H9 (cell line): Measurements from ENCODE around the gene EOGT. TPM values are rescaled to one million over a fixed set of nuclear protein-coding genes. Genes with fewer than 3 reads are reported as not detected.

Source experiments
- DNase-seq: peaks from one replicate; pipeline ENCODE4 v3.0.0-alpha.2; 2017
- H2AFZ ChIP-seq: one replicate; pipeline ENCODE4 v1.6.1; 2013; ENCODE audit warnings: mild to moderate bottlenecking, low read length, control low read depth, moderate library complexity
- H2AK5ac ChIP-seq: 2 replicates; pipeline ENCODE4 v1.6.1; 2013; ENCODE audit warnings: low read length, control low read depth, mixed read lengths; ENCODE audit not compliant: insufficient read length
- H2BK120ac ChIP-seq: one replicate; pipeline ENCODE4 v1.6.1; 2013; ENCODE audit warnings: low read depth, mild to moderate bottlenecking, low read length, control low read depth, inconsistent platforms; ENCODE audit not compliant: poor library complexity, severe bottlenecking
- H2BK12ac ChIP-seq: 2 replicates; pipeline ENCODE4 v1.6.1; 2013; ENCODE audit warnings: low read length, control low read depth, mixed read lengths, low read depth; ENCODE audit not compliant: insufficient read length
- H2BK15ac ChIP-seq: 2 replicates; pipeline ENCODE4 v1.6.1; 2013; ENCODE audit warnings: low read depth, low read length, control low read depth
- H2BK20ac ChIP-seq: one replicate; pipeline ENCODE4 v1.6.1; 2013; ENCODE audit warnings: low read depth, mild to moderate bottlenecking, low read length, control low read depth, inconsistent platforms; ENCODE audit not compliant: poor library complexity, severe bottlenecking
- H2BK5ac ChIP-seq: 2 replicates; pipeline ENCODE4 v1.6.1; 2013; ENCODE audit warnings: low read length, control low read depth, mixed read lengths; ENCODE audit not compliant: insufficient read length
- H3K14ac ChIP-seq: 2 replicates; pipeline ENCODE4 v1.6.1; 2013; ENCODE audit warnings: low read length, control low read depth; ENCODE audit not compliant: insufficient read depth
- H3K18ac ChIP-seq: 2 replicates; pipeline ENCODE4 v1.6.1; 2013; ENCODE audit warnings: low read depth, mild to moderate bottlenecking, mixed read lengths, low read length, control low read depth; ENCODE audit not compliant: insufficient read length
- H3K23ac ChIP-seq: 2 replicates; pipeline ENCODE4 v1.6.1; 2013; ENCODE audit warnings: low read length, control low read depth, mixed read lengths, low read depth; ENCODE audit not compliant: insufficient read length
- H3K23me2 ChIP-seq: 2 replicates; pipeline ENCODE4 v1.6.1; 2013; ENCODE audit warnings: low read depth, mild to moderate bottlenecking, mixed read lengths, low read length, control low read depth; ENCODE audit not compliant: insufficient read length, poor library complexity, severe bottlenecking
- H3K27ac ChIP-seq: 2 replicates; pipeline ENCODE4 v1.5.1; 2013; ENCODE audit warnings: low read length, control low read depth, mixed read lengths, low read depth; ENCODE audit not compliant: insufficient read length
- H3K27me3 ChIP-seq: 2 replicates; pipeline ENCODE4 v1.6.1; 2013; ENCODE audit warnings: low read length, control low read depth, inconsistent platforms; ENCODE audit not compliant: insufficient read depth
- H3K4ac ChIP-seq: 2 replicates; pipeline ENCODE4 v1.6.1; 2013; ENCODE audit warnings: low read depth, mild to moderate bottlenecking, control low read depth, inconsistent platforms, low read length, moderate library complexity
- H3K4me1 ChIP-seq: 2 replicates; pipeline ENCODE4 v1.6.1; 2013; ENCODE audit warnings: low read length, control low read depth, inconsistent platforms; ENCODE audit not compliant: insufficient read depth
- H3K4me2 ChIP-seq: 2 replicates; pipeline ENCODE4 v1.6.1; 2013; ENCODE audit warnings: low read length, control low read depth, mixed read lengths; ENCODE audit not compliant: insufficient read length, insufficient read depth
- H3K56ac ChIP-seq: 2 replicates; pipeline ENCODE4 v1.6.1; 2013; ENCODE audit warnings: low read depth, mild to moderate bottlenecking, mixed read lengths, low read length, control low read depth; ENCODE audit not compliant: insufficient read length
- H3K79me1 ChIP-seq: 2 replicates; pipeline ENCODE4 v1.6.1; 2013; ENCODE audit warnings: low read depth, mild to moderate bottlenecking, moderate library complexity, low read length, control low read depth, inconsistent platforms; ENCODE audit not compliant: insufficient read depth, poor library complexity, severe bottlenecking
- H3K79me2 ChIP-seq: 2 replicates; pipeline ENCODE4 v1.6.1; 2013; ENCODE audit warnings: low read length, control low read depth, inconsistent platforms; ENCODE audit not compliant: insufficient read depth
- H3K9ac ChIP-seq: 2 replicates; pipeline ENCODE4 v1.6.1; 2013; ENCODE audit warnings: low read length, control low read depth, mixed read lengths; ENCODE audit not compliant: insufficient read length; ENCODE audit errors: extremely low read depth
- H3K9me3 ChIP-seq: one replicate; pipeline ENCODE4 v1.6.1; 2013; ENCODE audit warnings: low read depth, low read length, inconsistent platforms; ENCODE audit not compliant: control insufficient read depth
- H3T11ph ChIP-seq: one replicate; pipeline ENCODE4 v1.6.1; 2013; ENCODE audit warnings: mild to moderate bottlenecking, low read length, control low read depth, inconsistent platforms
- H4K20me1 ChIP-seq: one replicate; pipeline ENCODE4 v1.6.1; 2013; ENCODE audit not compliant: control insufficient read depth, insufficient read length, insufficient read depth
- H4K5ac ChIP-seq: 2 replicates; pipeline ENCODE4 v1.6.1; 2013; ENCODE audit warnings: low read depth, mild to moderate bottlenecking, mixed read lengths, low read length, control low read depth; ENCODE audit not compliant: insufficient read length
- H4K8ac ChIP-seq: replicated peaks from 2 replicates; pipeline ENCODE4 v1.6.1; 2013; ENCODE audit warnings: low read length, control low read depth, mixed read lengths, low read depth; ENCODE audit not compliant: insufficient read length
- H4K91ac ChIP-seq: 2 replicates; pipeline ENCODE4 v1.6.1; 2013; ENCODE audit warnings: low read depth, mild to moderate bottlenecking, moderate library complexity, mixed read lengths, low read length, control low read depth; ENCODE audit not compliant: insufficient read length
- H3K27ac Mint-ChIP-seq, 3 experiments: 2 replicates in 2 of 3; 3 replicates in 1 of 3; pipeline ENCODE4 v1.8.0; 2020 to 2021; ENCODE audit warnings: mixed read lengths in 3 of 3, mild to moderate bottlenecking in 1 of 3, moderate library complexity in 1 of 3
- H3K27me3 Mint-ChIP-seq: 2 replicates; pipeline ENCODE4 v1.8.0; 2021; ENCODE audit warnings: low read depth, mild to moderate bottlenecking, moderate library complexity, mixed read lengths
- H3K36me3 Mint-ChIP-seq, 3 experiments: 2 replicates in 2 of 3; 3 replicates in 1 of 3; pipeline ENCODE4 v1.8.0; 2020 to 2021; ENCODE audit warnings: low read depth in 3 of 3, mixed read lengths in 3 of 3; ENCODE audit not compliant: insufficient read depth in 1 of 3
- H3K4me1 Mint-ChIP-seq, 2 experiments: 2 replicates each; pipeline ENCODE4 v1.8.0; 2020; ENCODE audit warnings: mixed read lengths in 2 of 2
- H3K4me3 Mint-ChIP-seq, 2 experiments: 2 replicates in 1 of 2; 3 replicates in 1 of 2; pipeline ENCODE4 v1.8.0; 2020 to 2021; ENCODE audit warnings: mild to moderate bottlenecking in 2 of 2, mixed read lengths in 2 of 2, moderate library complexity in 1 of 2
- H3K9me3 Mint-ChIP-seq, 2 experiments: 2 replicates in 1 of 2; 3 replicates in 1 of 2; pipeline ENCODE4 v1.8.0; 2020; ENCODE audit warnings: mild to moderate bottlenecking in 2 of 2, mixed read lengths in 2 of 2, moderate library complexity in 1 of 2
- WGBS: extraction: QIAGEN DNeasy Blood & Tissue Kit; methylation state at CpG from one replicate; pipeline ENCODE4 v1.1.7; 2013; ENCODE audit warnings: missing lambda C conversion rate, low lambda C conversion rate, mixed read lengths; ENCODE audit not compliant: insufficient read length; ENCODE audit errors: extremely low coverage; 5-methylcytosine and 5-hydroxymethylcytosine counted together
- total RNA-seq: library from RNA; stranded (reverse); gene quantifications from 2 replicates; pipeline ENCODE4 v1.2.1, GENCODE V29; 2021
- TF ChIP-seq, protein P1 (sequence below): fragments of 200-600 bp; sonication (generic); conservative IDR thresholded peaks from 3 replicates; pipeline ENCODE4 v1.8.0; 2021; ENCODE audit warnings: antibody characterized with exemption, mild to moderate bottlenecking

Gene EOGT
- total RNA-seq, 1 experiment from 2014 or later = 30.5 TPM

DNA sequence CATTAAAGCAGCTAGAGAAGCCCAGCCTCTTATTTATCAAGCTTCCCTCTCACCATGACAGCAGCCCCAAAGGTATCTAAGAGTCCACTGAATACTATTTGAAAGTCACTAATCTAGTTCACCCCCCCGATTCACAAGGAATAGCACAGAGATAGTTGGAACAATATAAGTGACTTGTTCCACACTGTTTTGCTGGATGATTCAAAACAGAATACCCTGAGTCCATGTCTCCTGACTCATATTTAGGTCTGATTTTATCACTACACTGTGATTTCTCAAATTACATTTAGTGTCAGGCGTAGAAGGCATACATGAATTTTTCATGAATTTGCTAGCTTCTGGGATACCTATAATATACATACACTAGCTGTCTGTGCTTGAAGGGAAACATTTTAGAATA is 18.7 kb upstream of the EOGT start:
- H3K4me3 Mint-ChIP-seq = no peak overlapping the region
- Histone ChIP-seq H3K56ac (no peak overlapping the region), H3K14ac (no peak overlapping the region), H3K18ac (no peak overlapping the region), H2BK15ac (no peak overlapping the region), H3K23ac (no peak overlapping the region), H2BK5ac (no peak overlapping the region), H3K23me2 (no peaks in the 10 kb centered on the region), H3K4me1 (no peaks in the 10 kb centered on the region), H3K4ac (no peak overlapping the region), H3K9ac (no peak overlapping the region), H3K4me2 (no peak overlapping the region), H3K79me1 (no peaks in the 10 kb centered on the region), H2AK5ac (no peak overlapping the region), H2BK12ac (no peak overlapping the region), H3K79me2 (no peaks in the 10 kb centered on the region), H3K27me3 (no peaks in the 10 kb centered on the region), H2AFZ (no peak overlapping the region), H4K8ac (no peak overlapping the region), H4K5ac (no peak overlapping the region), H4K91ac (no peak overlapping the region), H3K27ac (no peak overlapping the region), H3K9me3 (no peaks in the 10 kb centered on the region), H3T11ph (no peak overlapping the region), H2BK20ac (no peak overlapping the region), H4K20me1 (no peaks in the 10 kb centered on the region), H2BK120ac (no peak overlapping the region)
- H3K9me3 Mint-ChIP-seq = no peaks in the 10 kb centered on the region
- peaks cover 12 to 72% (median 47%) of the 10 kb centered on the region in 3 experiments for H3K36me3 Mint-ChIP-seq
- no peaks in the 10 kb centered on the region for H3K27me3 Mint-ChIP-seq
- DNase-seq = no peak
- TF ChIP-seq, protein P1, sequence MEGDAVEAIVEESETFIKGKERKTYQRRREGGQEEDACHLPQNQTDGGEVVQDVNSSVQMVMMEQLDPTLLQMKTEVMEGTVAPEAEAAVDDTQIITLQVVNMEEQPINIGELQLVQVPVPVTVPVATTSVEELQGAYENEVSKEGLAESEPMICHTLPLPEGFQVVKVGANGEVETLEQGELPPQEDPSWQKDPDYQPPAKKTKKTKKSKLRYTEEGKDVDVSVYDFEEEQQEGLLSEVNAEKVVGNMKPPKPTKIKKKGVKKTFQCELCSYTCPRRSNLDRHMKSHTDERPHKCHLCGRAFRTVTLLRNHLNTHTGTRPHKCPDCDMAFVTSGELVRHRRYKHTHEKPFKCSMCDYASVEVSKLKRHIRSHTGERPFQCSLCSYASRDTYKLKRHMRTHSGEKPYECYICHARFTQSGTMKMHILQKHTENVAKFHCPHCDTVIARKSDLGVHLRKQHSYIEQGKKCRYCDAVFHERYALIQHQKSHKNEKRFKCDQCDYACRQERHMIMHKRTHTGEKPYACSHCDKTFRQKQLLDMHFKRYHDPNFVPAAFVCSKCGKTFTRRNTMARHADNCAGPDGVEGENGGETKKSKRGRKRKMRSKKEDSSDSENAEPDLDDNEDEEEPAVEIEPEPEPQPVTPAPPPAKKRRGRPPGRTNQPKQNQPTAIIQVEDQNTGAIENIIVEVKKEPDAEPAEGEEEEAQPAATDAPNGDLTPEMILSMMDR = no peak
- H3K4me1 Mint-ChIP-seq = no peaks in the 10 kb centered on the region
- H3K27ac Mint-ChIP-seq = no peak overlapping the region
- no CpG with 5 or more reads among the region's 2 CpGs for WGBS
